ENCODE results near the gene BCO1. TPM values are rescaled to one million over a fixed set of nuclear protein-coding genes. Genes with fewer than 3 reads are reported as not detected.

Gene BCO1
- 0.09 TPM in 1 of 2 replicates, not detected in the other for total RNA-seq

GRCh38 chr16:81238296-81239011 is at the start of gene BCO1:
Gene BCO1, plus strand, starts transcription at chr16:81238689. Its CDS starts 220 bp downstream, at chr16:81238909.

GRCh38 chr16:81314603-81315270 is 76.2 kb downstream of the BCO1 start, which contains the start of gene GAN:
Gene GAN, plus strand, starts transcription at chr16:81314962. Its CDS starts 152 bp downstream, at chr16:81315114.

Other genes starting within 250 kb of the BCO1 start
- gene CMC2, start 231.8 kb upstream of the BCO1 start, total RNA-seq: 48.2 and 55.0 TPM in 2 replicates
- 22.9 and 31.6 TPM in 2 replicates for gene CENPN, start 231.5 kb upstream of the BCO1 start, total RNA-seq
- gene ATMIN, start 202.8 kb upstream of the BCO1 start, total RNA-seq: 22.9 and 23.2 TPM in 2 replicates
- 0.18 and 0.47 TPM in 2 replicates for gene C16orf46, start 161.5 kb upstream of the BCO1 start, total RNA-seq
- gene GCSH, start 142.3 kb upstream of the BCO1 start, total RNA-seq: 10.4 and 13.5 TPM in 2 replicates
- 8.5 and 10.8 TPM in 2 replicates for gene GAN, start 76.3 kb downstream of the BCO1 start, total RNA-seq
- gene CMIP, start 206.1 kb downstream of the BCO1 start, total RNA-seq: 20.6 and 45.6 TPM in 2 replicates

Measured in endothelial cell of coronary artery (primary cell).